MM.1S (cell line): ENCODE results near the gene ALDH8A1.

Experiments used
- EZH2phosphoT487 ChIP-seq: fragments of 300-600 bp; sonication (generic); IDR thresholded peaks from 2 replicates; pipeline ENCODE4 v1.6.1; 2018; ENCODE audit warnings: antibody characterized with exemption, low read length
- TF ChIP-seq, protein P1 (sequence below): fragments of 300-600 bp; sonication (generic); IDR thresholded peaks from 2 replicates; pipeline ENCODE4 v1.5.1; 2016; ENCODE audit warnings: antibody characterized with exemption, low read length, mixed read lengths

DNA sequence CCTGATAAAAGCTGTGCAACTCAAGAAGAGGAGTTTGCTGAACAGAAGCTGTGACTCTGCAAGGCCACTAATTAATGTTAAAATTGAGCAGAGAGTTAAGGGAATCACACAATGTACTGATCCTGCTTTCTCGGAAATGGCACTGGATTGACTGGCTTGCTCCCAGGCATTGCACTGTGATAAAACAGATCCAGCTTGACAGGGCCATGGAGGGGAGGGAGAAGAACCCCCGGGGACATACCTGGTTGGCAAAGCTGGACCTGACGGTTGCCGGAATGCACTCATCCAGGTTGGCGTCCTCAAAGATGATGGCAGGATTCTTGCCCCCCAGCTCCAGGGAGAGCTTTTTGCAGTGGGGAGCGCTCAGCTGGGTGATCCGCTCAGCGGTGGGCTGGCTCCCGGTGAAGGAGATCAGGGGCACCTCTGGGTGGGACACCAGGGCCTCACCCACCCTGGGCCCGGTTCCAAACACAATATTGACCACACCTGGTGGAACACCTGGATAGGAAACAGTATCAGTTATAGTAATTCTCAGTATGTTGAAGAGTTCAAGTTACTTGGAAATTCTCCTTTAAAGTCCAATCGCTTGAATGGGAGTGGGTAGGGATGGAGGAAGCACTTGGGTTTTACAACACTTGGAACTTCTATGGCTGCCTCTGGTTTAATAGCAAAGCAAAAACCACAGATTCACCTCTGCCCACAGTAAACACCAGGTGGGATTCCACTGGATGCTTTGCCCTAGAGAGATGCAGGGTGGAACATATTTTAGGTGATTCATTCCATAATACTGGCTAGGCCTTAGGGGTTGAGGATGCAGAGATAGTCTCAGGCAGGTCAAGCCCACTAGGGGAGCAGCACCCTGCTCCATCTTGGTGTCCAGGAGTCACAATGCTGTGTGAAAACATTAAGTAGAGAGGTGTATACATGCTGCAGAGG is 17.1 kb downstream of the ALDH8A1 start:
- TF ChIP-seq, protein P1, sequence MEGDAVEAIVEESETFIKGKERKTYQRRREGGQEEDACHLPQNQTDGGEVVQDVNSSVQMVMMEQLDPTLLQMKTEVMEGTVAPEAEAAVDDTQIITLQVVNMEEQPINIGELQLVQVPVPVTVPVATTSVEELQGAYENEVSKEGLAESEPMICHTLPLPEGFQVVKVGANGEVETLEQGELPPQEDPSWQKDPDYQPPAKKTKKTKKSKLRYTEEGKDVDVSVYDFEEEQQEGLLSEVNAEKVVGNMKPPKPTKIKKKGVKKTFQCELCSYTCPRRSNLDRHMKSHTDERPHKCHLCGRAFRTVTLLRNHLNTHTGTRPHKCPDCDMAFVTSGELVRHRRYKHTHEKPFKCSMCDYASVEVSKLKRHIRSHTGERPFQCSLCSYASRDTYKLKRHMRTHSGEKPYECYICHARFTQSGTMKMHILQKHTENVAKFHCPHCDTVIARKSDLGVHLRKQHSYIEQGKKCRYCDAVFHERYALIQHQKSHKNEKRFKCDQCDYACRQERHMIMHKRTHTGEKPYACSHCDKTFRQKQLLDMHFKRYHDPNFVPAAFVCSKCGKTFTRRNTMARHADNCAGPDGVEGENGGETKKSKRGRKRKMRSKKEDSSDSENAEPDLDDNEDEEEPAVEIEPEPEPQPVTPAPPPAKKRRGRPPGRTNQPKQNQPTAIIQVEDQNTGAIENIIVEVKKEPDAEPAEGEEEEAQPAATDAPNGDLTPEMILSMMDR: no peak
- TF ChIP-seq EZH2phosphoT487: no peak
